Germinal center (tissue), 1 donor: ENCODE results near the gene SELENOH.

ENCODE experiments used
- DNase-seq: peaks from one replicate; pipeline ENCODE4 v3.0.0; 2012; ENCODE audit warnings: mixed read lengths, low spot score

SELENOH gene

GRCh38 chr11:57781529-57781943 is 40.2 kb downstream of the SELENOH start:
- DNase-seq, result no peak

- DNase-seq, result peak; percentile 16
Measured at GRCh38 chr11:57785072-57785471, 43.8 kb downstream of the SELENOH start.

GRCh38 chr11:57786436-57786835 is 45.1 kb downstream of the SELENOH start:
- no peak for DNase-seq

- DNase-seq, result no peak
Measured at GRCh38 chr11:57787006-57787604, 45.8 kb downstream of the SELENOH start.

GRCh38 chr11:57787920-57788702 is 46.8 kb downstream of the SELENOH start:
- DNase-seq, result no peak

GRCh38 chr11:57788703-57789088 is 47.4 kb downstream of the SELENOH start:
- no peak for DNase-seq

- DNase-seq, result no peak
Measured at GRCh38 chr11:57791321-57792059, 50.2 kb downstream of the SELENOH start.

GRCh38 chr11:57792060-57792541 is 50.8 kb downstream of the SELENOH start:
- peak; percentile 63 for DNase-seq

- no peak for DNase-seq
Measured at GRCh38 chr11:57792870-57793269, 51.6 kb downstream of the SELENOH start.
